A549 (cell line): ENCODE data around the gene TRERF1. TPM values are rescaled to one million over a fixed set of nuclear protein-coding genes. Genes with fewer than 3 reads are reported as not detected.

Experiments
- ATAC-seq, 2 experiments: fragments of 200-7000 bp in 1 of 2; fragments of >200 bp in 1 of 2; cut with Nextera tagmentation in 1 of 2; cut with Tn5 transposase in 1 of 2; 3 replicates each; pipeline versions ENCODE4 v1.8.0 to v1.9.1; 2018 to 2020; ENCODE audit warnings: mild to moderate bottlenecking in 1 of 2, moderate library complexity in 1 of 2
- CTCF ChIA-PET: fragments of 300-600 bp; sonication (Branson Sonifier 250); formaldehyde crosslinking; extraction: SDS; loops from one replicate; lab custom pipeline; 2021; ENCODE audit warnings: antibody characterized with exemption, inconsistent platforms; lab: Yijun Ruan, JAX
- POLR2A ChIA-PET: fragments of 350-600 bp; formaldehyde crosslinking; extraction: SDS; loops from one replicate; lab custom pipeline; 2021; ENCODE audit warnings: antibody characterized with exemption, inconsistent platforms; lab: Yijun Ruan, JAX
- DNase-seq, 2 experiments: peaks; one replicate each; pipeline versions ENCODE4 v3.0.0 to v3.0.0-alpha.2; 2011 to 2016; ENCODE audit warnings: low read depth in 1 of 2, low spot score in 1 of 2
- FAIRE-seq: peaks from 2 replicates; lab custom pipeline; 2011; peaks lifted over from hg19 to GRCh38; lab: Jason Lieb, UNC
- H3K27ac ChIP-seq, 2 experiments: fragments of >200 bp; sonication (Bioruptor Twin); formaldehyde crosslinking; 3 replicates each; pipeline ENCODE4 v1.5.1; 2016 to 2017
- H3K4me1 ChIP-seq: fragments of >200 bp; sonication (Bioruptor Twin); formaldehyde crosslinking; 3 replicates; pipeline ENCODE4 v1.6.1; 2016
- H3K4me2 ChIP-seq: fragments of >200 bp; sonication (Bioruptor Twin); formaldehyde crosslinking; 3 replicates; pipeline ENCODE4 v1.6.1; 2016
- H3K4me3 ChIP-seq: fragments of >200 bp; sonication (Bioruptor Twin); formaldehyde crosslinking; 3 replicates; pipeline ENCODE4 v1.5.1; 2016
- H3K9me3 ChIP-seq: fragments of >200 bp; sonication (Bioruptor Twin); formaldehyde crosslinking; 3 replicates; pipeline ENCODE4 v1.6.1; 2016
- ATOH8 ChIP-seq: fragments of 250-450 bp; sonication (Bioruptor Pico); IDR thresholded peaks from 2 replicates; pipeline ENCODE4 v1.5.0; 2020; ENCODE audit warnings: low read depth, mild to moderate bottlenecking, moderate library complexity
- BCL3 ChIP-seq: fragments of >200 bp; sonication (Bioruptor Twin); formaldehyde crosslinking; IDR thresholded peaks from 3 replicates; pipeline ENCODE4 v1.6.1; 2016
- CHD4 ChIP-seq: fragments of 200-600 bp; sonication (generic); IDR thresholded peaks from 2 replicates; pipeline ENCODE4 v1.6.1; 2016; ENCODE audit warnings: antibody characterized with exemption, mild to moderate bottlenecking, borderline replicate concordance
- E2F6 ChIP-seq: IDR thresholded peaks from 2 replicates; pipeline ENCODE4 v1.6.1; 2012; ENCODE audit warnings: low read depth, borderline replicate concordance
- ESRRA ChIP-seq: fragments of 150-350 bp; IDR thresholded peaks from 2 replicates; pipeline ENCODE4 v1.6.1; 2014; ENCODE audit warnings: mild to moderate bottlenecking, low read length, borderline replicate concordance
- HOXB5 ChIP-seq: fragments of 250-450 bp; sonication (Bioruptor Pico); IDR thresholded peaks from 2 replicates; pipeline ENCODE4 v1.5.0; 2020; ENCODE audit warnings: mild to moderate bottlenecking, moderate library complexity
- JUN ChIP-seq, 2 experiments: fragments of >200 bp; sonication (Bioruptor Twin); formaldehyde crosslinking; IDR thresholded peaks; 2 replicates in 1 of 2; 3 replicates in 1 of 2; pipeline ENCODE4 v1.6.1; 2016 to 2017
- MAFK ChIP-seq: fragments of 450-650 bp; IDR thresholded peaks from 2 replicates; pipeline ENCODE4 v1.6.1; 2014; ENCODE audit not compliant: partially characterized antibody
- NPAS2 ChIP-seq: fragments of 250-450 bp; sonication (Bioruptor Pico); IDR thresholded peaks from 2 replicates; pipeline ENCODE4 v1.8.0; 2022; ENCODE audit warnings: mild to moderate bottlenecking, moderate library complexity, borderline replicate concordance
- PBX3 ChIP-seq: IDR thresholded peaks from 2 replicates; pipeline ENCODE4 v1.6.1; 2012
- PHF8 ChIP-seq: fragments of 200-600 bp; sonication (generic); IDR thresholded peaks from 2 replicates; pipeline ENCODE4 v1.6.1; 2016; ENCODE audit warnings: low read depth, mild to moderate bottlenecking, antibody characterized with exemption, moderate library complexity, borderline replicate concordance
- RAD21 ChIP-seq, 2 experiments: fragments of >200 bp in 1 of 2; sonication (Bioruptor Twin) in 1 of 2; formaldehyde crosslinking in 1 of 2; IDR thresholded peaks in 1 of 2; conservative IDR thresholded peaks in 1 of 2; 2 replicates in 1 of 2; 3 replicates in 1 of 2; pipeline ENCODE4 v1.6.1; 2012 to 2018; ENCODE audit warnings: inconsistent platforms in 1 of 2
- REST ChIP-seq: fragments of 200-600 bp; sonication (generic); IDR thresholded peaks from 2 replicates; pipeline ENCODE4 v1.6.1; 2016; ENCODE audit warnings: antibody characterized with exemption, mild to moderate bottlenecking, moderate library complexity
- RFX5 ChIP-seq: fragments of 450-650 bp; IDR thresholded peaks from 2 replicates; pipeline ENCODE4 v1.7.1; 2014; ENCODE audit warnings: antibody characterized with exemption, mild to moderate bottlenecking, moderate library complexity
- SMC3 ChIP-seq: fragments of >200 bp; sonication (Bioruptor Twin); formaldehyde crosslinking; IDR thresholded peaks from 3 replicates; pipeline ENCODE4 v1.6.1; 2018; ENCODE audit warnings: inconsistent platforms
- USF2 ChIP-seq: fragments of 450-650 bp; IDR thresholded peaks from 2 replicates; pipeline ENCODE4 v1.6.1; 2014; ENCODE audit warnings: antibody characterized with exemption
- ZSCAN20 ChIP-seq: fragments of 250-450 bp; sonication (Bioruptor Pico); IDR thresholded peaks from 2 replicates; pipeline ENCODE4 v1.8.0; 2022; ENCODE audit warnings: mild to moderate bottlenecking, moderate library complexity
- WGBS: methylation state at CpG from one replicate; pipeline ENCODE4 v1.1.6; 2017; ENCODE audit errors: missing lambda C conversion rate; 5-methylcytosine and 5-hydroxymethylcytosine counted together
- polyA plus RNA-seq, 4 experiments: library from polyadenylated mRNA; depleted of rRNA in 3 of 4; stranded (reverse); fragments of >200 nt; fragmentation: RNase III in 1 of 4; extraction: RNeasy Plus Mini Kit Qiagen cat#74134 plus additional on column Dnase treatment in 1 of 4; gene quantifications; 2 replicates in 3 of 4; 3 replicates in 1 of 4; pipeline ENCODE4 v1.2.3, GENCODE V29; 2011 to 2017

Gene TRERF1
- polyA plus RNA-seq, 2 of the 4 experiments (the other 2 are of a cell fraction), result 2.4 to 3.5 TPM

GRCh38 chr6:42275376-42276033 is 176.2 kb downstream of the TRERF1 start:
- DNase-seq (no peak), FAIRE-seq (no peak)
- H3K4me1 ChIP-seq, result peaks cover 21% of the 10 kb centered on the region
- 94% methylated on average over 10 of the region's 12 CpGs for WGBS
- no peak overlapping the region for H3K27ac ChIP-seq
- H3K4me2 ChIP-seq, result no peak overlapping the region
- TF ChIP-seq HOXB5, result no peak
- no peak for TF ChIP-seq MAFK
- TF ChIP-seq SMC3, result no peak
- TF ChIP-seq NPAS2, result no peak
- TF ChIP-seq CHD4, result no peak
- no peak for TF ChIP-seq REST
- TF ChIP-seq ZSCAN20 (CRISPR knock-in tag), result no peak
- no peak for TF ChIP-seq USF2
- no peak for TF ChIP-seq PHF8
- no peak for TF ChIP-seq E2F6
- TF ChIP-seq, all 56 proteins: peak for 0
- Histone ChIP-seq H3K9me3 (no peaks in the 10 kb centered on the region), H3K4me3 (no peak overlapping the region)
- ATAC-seq, result no peak
- CTCF ChIA-PET, result no interaction called here
- POLR2A ChIA-PET, result no interaction called here

GRCh38 chr6:42274898-42275297 is 176.8 kb downstream of the TRERF1 start:
- FAIRE-seq (no peak), DNase-seq (no peak), ATAC-seq (no peak)
- POLR2A ChIA-PET, result no interaction called here
- H3K4me3 ChIP-seq, result no peak overlapping the region
- CTCF ChIA-PET, result no interaction called here
- H3K9me3 ChIP-seq, result no peaks in the 10 kb centered on the region
- TF ChIP-seq PBX3, result no peak
- no peak for TF ChIP-seq JUN (IDR thresholded peaks at IDR 0.05)
- H3K4me2 ChIP-seq, result no peak overlapping the region
- H3K4me1 ChIP-seq, result peaks cover 15% of the 10 kb centered on the region
- H3K27ac ChIP-seq, result no peak overlapping the region
- WGBS, result 97% methylated on average over 6 of the region's 6 CpGs

GRCh38 chr6:42271834-42272805 is 179.6 kb downstream of the TRERF1 start:
- FAIRE-seq (no peak), DNase-seq (no peak), ATAC-seq (no peak)
- H3K27ac ChIP-seq, result no peak overlapping the region
- 87% methylated on average over 7 of the region's 7 CpGs for WGBS
- H3K4me2 ChIP-seq, result no peak overlapping the region
- H3K9me3 ChIP-seq, result no peaks in the 10 kb centered on the region
- ChIA-PET CTCF (no interaction called here), POLR2A (no interaction called here)
- no peak overlapping the region for H3K4me3 ChIP-seq
- no peaks in the 10 kb centered on the region for H3K4me1 ChIP-seq
- TF ChIP-seq RAD21 (conservative IDR thresholded peaks at IDR 0.05 in 1 of 2, IDR thresholded peaks at IDR 0.05 in 1 of 2), result no peak
- TF ChIP-seq NPAS2, result no peak
- TF ChIP-seq ESRRA, result no peak
- no peak for TF ChIP-seq USF2
- no peak for TF ChIP-seq PBX3
- TF ChIP-seq ATOH8 (CRISPR knock-in tag), result no peak
- TF ChIP-seq MAFK, result no peak
- no peak for TF ChIP-seq BCL3
- TF ChIP-seq RFX5, result no peak
